HG03108 (cell line): ENCODE results near the gene NAALAD2.
"Not testable (repeated sequence)": the region's sequence is repeated elsewhere in the genome, so short reads cannot be mapped to it uniquely, and the experiment has no call there.

ENCODE experiments used
- ATAC-seq: cut with Tn5 transposase; IDR thresholded peaks from one replicate; pipeline ENCODE4 v1.9.1; 2021; ENCODE audit warnings: moderate library complexity; ENCODE audit not compliant: unreplicated experiment

The NAALAD2 gene

GRCh38 chr11:90239967-90240636, 105.6 kb downstream of the NAALAD2 start:
- not testable (repeated sequence) for ATAC-seq

- ATAC-seq: no peak
Measured at GRCh38 chr11:90241414-90241813, 107.0 kb downstream of the NAALAD2 start.
